ENCODE results near the gene FOXN3. TPM values are rescaled to one million over a fixed set of nuclear protein-coding genes. Genes with fewer than 3 reads are reported as not detected.

FOXN3 gene
- total RNA-seq, 2 experiments from 2014 or later = 124 to 127 TPM

GRCh38 chr14:89315493-89316470 is 101.3 kb downstream of the FOXN3 start:
- POLR2A ChIA-PET = no interaction called here
- peaks cover 6% of the 10 kb centered on the region for H3K9me3 Mint-ChIP-seq
- Histone ChIP-seq H3K4me1 (ENCODE audit: insufficient read depth, low read length) (peaks cover 3% of the 10 kb centered on the region), H3K36me3 (ENCODE audit: insufficient read depth, low read length) (peaks cover 6% of the 10 kb centered on the region), H3K4me3 (ENCODE audit: low read length) (no peak overlapping the region), H3K27me3 (ENCODE audit: control insufficient read depth in 1 of 2, insufficient read depth in 2 of 2, low read length in 2 of 2) (no peaks in the 10 kb centered on the region), H3K27ac (ENCODE audit: low read depth in 1 of 2, low read length in 2 of 2) (no peak overlapping the region), H3K9me3 (ENCODE audit: control insufficient read depth in 1 of 2, insufficient read depth in 1 of 2, low read length in 2 of 2) (no peaks in the 10 kb centered on the region)
- H3K27ac Mint-ChIP-seq = peak overlapping the region; percentile 21
- no peak overlapping the region for H3K4me3 Mint-ChIP-seq
- ATAC-seq (ENCODE audit: poor library complexity) (no peak), DNase-seq (no peak)
- peaks cover 68% of the 10 kb centered on the region for H3K4me1 Mint-ChIP-seq (ENCODE audit: low read depth)
- CTCF ChIA-PET = no interaction called here
- intact Hi-C loops (cut with DNase I, micrococcal nuclease) = no loop called here
- peaks cover 72% of the 10 kb centered on the region for H3K36me3 Mint-ChIP-seq (ENCODE audit: low read depth)
- H3K27me3 Mint-ChIP-seq = no peaks in the 10 kb centered on the region
- no peak for TF ChIP-seq CTCF (IDR thresholded peaks at IDR 0.05)

- ChIA-PET POLR2A (no interaction called here), CTCF (no interaction called here)
- Mint-ChIP-seq H3K4me3 (no peak overlapping the region), H3K9me3 (peaks cover 6% of the 10 kb centered on the region), H3K27ac (no peak overlapping the region), H3K27me3 (no peaks in the 10 kb centered on the region), H3K36me3 (ENCODE audit: low read depth) (peaks cover 56% of the 10 kb centered on the region), H3K4me1 (ENCODE audit: low read depth) (peaks cover 59% of the 10 kb centered on the region)
- intact Hi-C loops (cut with DNase I, micrococcal nuclease) = no loop called here
- Histone ChIP-seq H3K4me1 (ENCODE audit: insufficient read depth, low read length) (peaks cover 3% of the 10 kb centered on the region), H3K27ac (ENCODE audit: low read depth in 1 of 2, low read length in 2 of 2) (no peak overlapping the region), H3K36me3 (ENCODE audit: insufficient read depth, low read length) (peaks cover 6% of the 10 kb centered on the region), H3K4me3 (ENCODE audit: low read length) (no peak overlapping the region), H3K27me3 (ENCODE audit: control insufficient read depth in 1 of 2, insufficient read depth in 2 of 2, low read length in 2 of 2) (no peaks in the 10 kb centered on the region), H3K9me3 (ENCODE audit: control insufficient read depth in 1 of 2, insufficient read depth in 1 of 2, low read length in 2 of 2) (no peaks in the 10 kb centered on the region)
- ATAC-seq (ENCODE audit: poor library complexity) (no peak), DNase-seq (no peak)
- TF ChIP-seq CTCF (IDR thresholded peaks at IDR 0.05) = no peak
Observed at GRCh38 chr14:89314274-89314673, 102.8 kb downstream of the FOXN3 start.

GRCh38 chr14:89312932-89313331 is 104.1 kb downstream of the FOXN3 start:
- peaks cover 10% of the 10 kb centered on the region for H3K36me3 ChIP-seq (ENCODE audit: insufficient read depth, low read length)
- POLR2A ChIA-PET = no interaction called here
- CTCF ChIA-PET = no interaction called here
- H3K4me3 ChIP-seq (ENCODE audit: low read length) = no peak overlapping the region
- Mint-ChIP-seq H3K27ac (peak overlapping the region; percentile 27), H3K4me1 (ENCODE audit: low read depth) (peaks cover 55% of the 10 kb centered on the region), H3K27me3 (no peaks in the 10 kb centered on the region), H3K9me3 (no peaks in the 10 kb centered on the region), H3K4me3 (no peak overlapping the region), H3K36me3 (ENCODE audit: low read depth) (peaks cover 45% of the 10 kb centered on the region)
- no peak for ATAC-seq (ENCODE audit: poor library complexity)
- intact Hi-C loops (cut with DNase I, micrococcal nuclease) = no loop called here
- no peak for DNase-seq
- H3K9me3 ChIP-seq (ENCODE audit: control insufficient read depth in 1 of 2, insufficient read depth in 1 of 2, low read length in 2 of 2) = no peaks in the 10 kb centered on the region
- no peak for TF ChIP-seq CTCF (IDR thresholded peaks at IDR 0.05)
- no peaks in the 10 kb centered on the region for H3K27me3 ChIP-seq (ENCODE audit: control insufficient read depth in 1 of 2, insufficient read depth in 2 of 2, low read length in 2 of 2)
- no peak overlapping the region for H3K27ac ChIP-seq (ENCODE audit: low read depth in 1 of 2, low read length in 2 of 2)
- H3K4me1 ChIP-seq (ENCODE audit: insufficient read depth, low read length) = peaks cover 3% of the 10 kb centered on the region
